Uterus (tissue), 4 donors: ENCODE measurements around the gene SDHC. TPM values are rescaled to one million over a fixed set of nuclear protein-coding genes. Genes with fewer than 3 reads are reported as not detected.

Experiments
- DNase-seq, 2 donors: peaks; one replicate each; pipeline ENCODE4 v3.0.0-alpha.2; 2019 to 2020
- H3K27ac ChIP-seq, 2 donors: fragments of 200-600 bp; sonication (generic); 1 replicate in 1 of 2; 2 replicates in 1 of 2; pipeline ENCODE4 v1.5.1; 2016 to 2018
- H3K27me3 ChIP-seq, 2 donors: fragments of 200-600 bp; sonication (generic); one replicate each; pipeline ENCODE4 v1.5.1; 2018 to 2019; ENCODE audit warnings: control low read depth in 1 of 2
- H3K36me3 ChIP-seq, 2 donors: fragments of 200-600 bp; sonication (generic); one replicate each; pipeline ENCODE4 v1.5.1; 2019; ENCODE audit warnings: control low read depth in 1 of 2
- H3K4me1 ChIP-seq, 2 donors: fragments of 200-600 bp; sonication (generic); one replicate each; pipeline ENCODE4 v1.5.1; 2018 to 2019; ENCODE audit warnings: control low read depth in 1 of 2
- H3K4me3 ChIP-seq, 2 donors: fragments of 200-600 bp; sonication (generic); 1 replicate in 1 of 2; 2 replicates in 1 of 2; pipeline ENCODE4 v1.5.1; 2018 to 2019; ENCODE audit warnings: mild to moderate bottlenecking in 1 of 2
- H3K9me3 ChIP-seq, 2 donors: fragments of 200-600 bp; sonication (generic); one replicate each; pipeline ENCODE4 v1.5.1; 2019; ENCODE audit warnings: control low read depth in 1 of 2
- POLR2A ChIP-seq, 2 donors: fragments of 450-650 bp; IDR thresholded peaks; one replicate each; pipeline ENCODE4 v1.6.1; 2016; ENCODE audit warnings: antibody characterized with exemption in 2 of 2, mild to moderate bottlenecking in 1 of 2, moderate library complexity in 1 of 2
- intact Hi-C: fragments of 100-400 bp; cut with DNase I; formaldehyde crosslinking; loops from one replicate; pipeline ENCODE4 v1.15.1; 2023; ENCODE audit warnings: low total_unique reads
- total RNA-seq, 4 donors: library from RNA; depleted of rRNA in 3 of 4; stranded (reverse); fragments of >200 nt in 3 of 4; gene quantifications; one replicate each; pipeline versions ENCODE4 v1.1.0 to v1.2.4, GENCODE V29; 2014 to 2023
- TF ChIP-seq, protein P1 (sequence below), 4 experiments: fragments of 200-600 bp in 2 of 4; fragments of 450-650 bp in 2 of 4; sonication (generic) in 2 of 4; IDR thresholded peaks; one replicate each; pipeline ENCODE4 v1.5.1; 2016 to 2019; ENCODE audit warnings: antibody characterized with exemption in 4 of 4, mild to moderate bottlenecking in 2 of 4, moderate library complexity in 1 of 4
- donor health status: DM: yes; HTN: yes; CAD: no.

The SDHC gene
- total RNA-seq, 4 donors from 2014 or later = 28.5 to 127 (median 55.8) TPM

DNA sequence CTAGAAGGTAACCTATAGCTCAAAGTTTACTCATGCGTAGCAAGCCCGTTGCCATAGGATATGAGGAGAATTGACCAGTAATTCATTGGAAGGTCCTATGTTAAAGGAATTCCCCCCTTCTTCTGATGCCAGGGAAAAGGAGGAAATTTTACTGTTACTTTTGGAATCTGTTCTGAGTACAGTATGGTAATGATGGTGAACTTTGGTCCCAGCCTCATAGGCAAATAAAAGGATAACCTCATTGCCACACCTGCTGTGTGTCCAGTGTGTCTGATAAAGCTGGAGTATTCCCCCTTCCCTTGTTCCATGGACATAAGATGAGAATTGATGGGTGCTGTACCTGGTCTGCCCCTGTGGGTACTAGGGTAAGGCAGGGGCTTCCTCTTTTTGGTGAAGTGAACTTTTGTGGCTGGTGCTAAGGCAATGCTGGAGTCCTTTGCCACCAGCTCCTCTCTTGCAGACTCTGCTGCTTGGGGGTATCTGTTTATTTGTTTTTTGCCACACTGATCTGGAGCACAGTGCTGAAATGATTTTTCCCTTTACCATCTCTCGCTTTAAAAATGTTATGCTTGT is 26.6 kb upstream of the SDHC start:
- Histone ChIP-seq H3K4me3 (no peak overlapping the region), H3K27ac (no peak overlapping the region), H3K9me3 (no peaks in the 10 kb centered on the region), H3K4me1 (no peaks in the 10 kb centered on the region), H3K36me3 (no peaks in the 10 kb centered on the region), H3K27me3 (no peaks in the 10 kb centered on the region)
- intact Hi-C loops = no loop called here
- DNase-seq = no peak
- TF ChIP-seq, protein P1, sequence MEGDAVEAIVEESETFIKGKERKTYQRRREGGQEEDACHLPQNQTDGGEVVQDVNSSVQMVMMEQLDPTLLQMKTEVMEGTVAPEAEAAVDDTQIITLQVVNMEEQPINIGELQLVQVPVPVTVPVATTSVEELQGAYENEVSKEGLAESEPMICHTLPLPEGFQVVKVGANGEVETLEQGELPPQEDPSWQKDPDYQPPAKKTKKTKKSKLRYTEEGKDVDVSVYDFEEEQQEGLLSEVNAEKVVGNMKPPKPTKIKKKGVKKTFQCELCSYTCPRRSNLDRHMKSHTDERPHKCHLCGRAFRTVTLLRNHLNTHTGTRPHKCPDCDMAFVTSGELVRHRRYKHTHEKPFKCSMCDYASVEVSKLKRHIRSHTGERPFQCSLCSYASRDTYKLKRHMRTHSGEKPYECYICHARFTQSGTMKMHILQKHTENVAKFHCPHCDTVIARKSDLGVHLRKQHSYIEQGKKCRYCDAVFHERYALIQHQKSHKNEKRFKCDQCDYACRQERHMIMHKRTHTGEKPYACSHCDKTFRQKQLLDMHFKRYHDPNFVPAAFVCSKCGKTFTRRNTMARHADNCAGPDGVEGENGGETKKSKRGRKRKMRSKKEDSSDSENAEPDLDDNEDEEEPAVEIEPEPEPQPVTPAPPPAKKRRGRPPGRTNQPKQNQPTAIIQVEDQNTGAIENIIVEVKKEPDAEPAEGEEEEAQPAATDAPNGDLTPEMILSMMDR (IDR thresholded peaks at IDR 0.05) = no peak
- TF ChIP-seq POLR2A (IDR thresholded peaks at IDR 0.05) = no peak

DNA sequence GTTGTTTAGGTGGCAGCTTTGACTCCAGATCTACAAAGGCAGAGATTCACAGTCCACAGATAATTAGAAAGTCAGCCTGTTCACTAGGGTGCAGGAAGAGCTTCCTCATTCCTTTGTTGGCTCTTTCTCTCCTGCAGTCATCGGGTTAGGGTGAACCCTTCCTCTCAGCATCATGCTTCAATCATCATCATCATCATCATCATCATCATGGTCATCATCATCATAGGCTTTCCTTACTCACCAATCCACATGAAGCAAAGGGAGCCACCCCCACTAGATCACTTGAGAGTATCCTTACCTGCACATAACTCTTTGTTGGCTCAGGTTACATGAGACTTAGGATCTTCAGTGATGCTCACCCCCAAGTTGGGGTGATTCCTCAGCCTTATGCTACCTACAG is 23.4 kb upstream of the SDHC start:
- no peaks in the 10 kb centered on the region for H3K9me3 ChIP-seq
- no peak overlapping the region for H3K27ac ChIP-seq
- H3K36me3 ChIP-seq = no peaks in the 10 kb centered on the region
- no peaks in the 10 kb centered on the region for H3K4me1 ChIP-seq
- TF ChIP-seq POLR2A (IDR thresholded peaks at IDR 0.05) = no peak
- H3K4me3 ChIP-seq = no peak overlapping the region
- H3K27me3 ChIP-seq = no peaks in the 10 kb centered on the region
- no peak for DNase-seq
- intact Hi-C loops = no loop called here

DNA sequence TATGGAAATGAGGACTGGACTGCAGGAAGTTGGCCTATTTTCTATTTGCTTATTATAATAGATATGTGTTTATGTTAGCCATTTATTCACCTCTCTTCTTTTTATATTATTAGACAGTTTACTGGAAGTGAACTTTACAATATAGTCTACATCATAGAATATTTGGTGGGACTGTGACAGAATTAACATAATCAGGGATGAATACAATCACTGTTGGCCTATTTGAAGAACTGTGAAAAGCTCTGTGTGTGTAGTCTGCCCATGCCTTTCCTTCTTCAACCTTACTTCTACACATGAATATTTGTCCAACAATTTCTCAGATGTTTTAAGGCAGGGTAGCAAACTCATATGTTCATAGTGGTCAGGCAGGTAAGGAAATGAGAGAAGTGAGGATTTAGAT is 16.8 kb upstream of the SDHC start:
- H3K27me3 ChIP-seq = no peaks in the 10 kb centered on the region
- H3K36me3 ChIP-seq = no peaks in the 10 kb centered on the region
- DNase-seq = no peak
- TF ChIP-seq, protein P1 (IDR thresholded peaks at IDR 0.05) = no peak
- no peak for TF ChIP-seq POLR2A (IDR thresholded peaks at IDR 0.05)
- H3K9me3 ChIP-seq = no peaks in the 10 kb centered on the region
- H3K4me1 ChIP-seq = no peaks in the 10 kb centered on the region
- intact Hi-C loops = no loop called here
- H3K4me3 ChIP-seq = no peak overlapping the region
- no peak overlapping the region for H3K27ac ChIP-seq

DNA sequence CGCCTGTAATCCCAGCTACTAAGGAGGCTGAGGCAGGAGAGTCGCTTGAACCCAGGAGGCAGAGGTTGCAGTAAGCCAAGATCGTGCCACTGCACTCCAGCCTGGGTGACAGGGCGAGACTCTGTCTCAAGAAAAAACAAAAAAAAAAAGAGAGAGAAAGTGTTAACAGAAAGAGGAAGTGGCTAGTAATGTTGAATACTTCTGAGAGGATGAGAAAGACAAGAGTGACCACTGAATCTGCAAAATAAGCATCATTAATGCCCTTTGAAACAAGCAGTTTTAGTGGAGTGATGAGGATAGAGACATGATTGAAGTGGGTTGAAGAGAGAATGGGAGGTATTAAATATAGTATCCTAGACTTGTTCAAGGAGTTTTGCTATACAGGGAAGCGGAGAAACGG is 16.1 kb upstream of the SDHC start:
- no peak for TF ChIP-seq POLR2A (IDR thresholded peaks at IDR 0.05)
- TF ChIP-seq, protein P1 (IDR thresholded peaks at IDR 0.05) = no peak
- H3K27ac ChIP-seq = no peak overlapping the region
- intact Hi-C loops = no loop called here
- no peaks in the 10 kb centered on the region for H3K9me3 ChIP-seq
- no peaks in the 10 kb centered on the region for H3K27me3 ChIP-seq
- no peak for DNase-seq
- no peaks in the 10 kb centered on the region for H3K36me3 ChIP-seq
- H3K4me3 ChIP-seq = no peak overlapping the region
- no peaks in the 10 kb centered on the region for H3K4me1 ChIP-seq

DNA sequence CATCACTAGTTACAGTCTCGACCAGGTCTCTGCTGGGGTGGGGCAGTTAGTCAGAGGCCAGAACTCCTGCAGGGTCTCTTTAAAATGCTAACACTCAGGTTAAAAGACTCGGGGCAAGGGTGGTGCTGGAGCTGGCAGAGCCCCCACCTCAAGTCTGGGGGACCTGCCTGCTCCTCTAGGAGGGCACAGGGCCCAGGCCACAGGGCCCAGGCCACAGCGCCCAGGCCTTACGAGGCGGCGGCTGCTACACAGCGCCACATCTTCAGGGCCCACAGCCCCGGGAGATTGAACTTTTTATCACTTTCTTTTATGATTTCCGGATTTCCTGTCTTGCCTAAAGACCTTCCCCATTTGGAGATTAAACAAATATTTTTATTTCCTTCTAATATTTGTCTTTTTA is 14.8 kb upstream of the SDHC start:
- no peaks in the 10 kb centered on the region for H3K4me1 ChIP-seq
- no peak overlapping the region for H3K27ac ChIP-seq
- H3K27me3 ChIP-seq = no peaks in the 10 kb centered on the region
- no peaks in the 10 kb centered on the region for H3K9me3 ChIP-seq
- TF ChIP-seq, protein P1 (IDR thresholded peaks at IDR 0.05) = no peak
- no peak for TF ChIP-seq POLR2A (IDR thresholded peaks at IDR 0.05)
- no peak for DNase-seq
- intact Hi-C loops = no loop called here
- no peaks in the 10 kb centered on the region for H3K36me3 ChIP-seq
- no peak overlapping the region for H3K4me3 ChIP-seq

DNA sequence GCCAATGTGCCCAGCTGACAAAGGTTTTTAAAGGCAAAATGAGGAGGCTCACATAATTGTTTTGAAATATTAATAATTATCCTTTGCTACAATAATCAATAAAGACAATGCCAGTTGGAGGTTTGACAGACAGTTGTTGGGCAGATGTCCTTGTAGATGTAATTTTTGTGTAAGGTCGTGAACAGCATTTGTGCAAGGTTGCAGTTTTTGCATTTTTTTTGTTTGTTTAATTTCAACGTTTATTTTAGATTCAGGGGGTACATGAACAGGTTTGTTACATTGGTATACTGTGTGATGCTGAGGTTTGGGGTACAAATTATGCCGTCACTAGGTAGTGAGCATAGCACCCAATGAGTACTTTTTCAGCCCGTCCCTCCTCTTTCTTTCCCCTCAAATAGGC is 13.7 kb upstream of the SDHC start:
- no peaks in the 10 kb centered on the region for H3K9me3 ChIP-seq
- H3K4me1 ChIP-seq = no peaks in the 10 kb centered on the region
- intact Hi-C loops = no loop called here
- H3K36me3 ChIP-seq = no peaks in the 10 kb centered on the region
- DNase-seq = no peak
- no peak overlapping the region for H3K4me3 ChIP-seq
- no peaks in the 10 kb centered on the region for H3K27me3 ChIP-seq
- no peak overlapping the region for H3K27ac ChIP-seq
- TF ChIP-seq, protein P1 (IDR thresholded peaks at IDR 0.05) = no peak
- no peak for TF ChIP-seq POLR2A (IDR thresholded peaks at IDR 0.05)
